Measurements from ENCODE around the gene DTNA.

Gene DTNA

DNA sequence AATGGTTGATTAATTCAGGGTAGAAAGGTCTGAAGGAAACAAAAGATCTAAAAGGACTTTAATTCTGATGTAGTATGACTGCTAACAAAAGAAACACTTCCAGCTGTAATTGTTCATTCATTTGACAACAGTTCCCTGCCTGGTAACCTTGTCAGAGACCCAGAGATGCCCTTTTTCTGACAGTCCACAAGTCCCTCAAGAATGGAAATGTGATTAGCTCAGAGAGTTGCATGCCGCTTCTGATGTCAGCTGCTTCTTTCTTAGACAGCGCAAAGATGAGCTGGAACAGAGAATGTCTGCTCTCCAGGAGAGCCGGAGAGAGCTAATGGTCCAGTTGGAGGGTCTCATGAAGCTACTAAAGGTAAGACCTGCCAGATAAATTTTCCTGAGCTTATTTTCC is 153.6 kb downstream of the DTNA start:
- TF ChIP-seq, protein P1, sequence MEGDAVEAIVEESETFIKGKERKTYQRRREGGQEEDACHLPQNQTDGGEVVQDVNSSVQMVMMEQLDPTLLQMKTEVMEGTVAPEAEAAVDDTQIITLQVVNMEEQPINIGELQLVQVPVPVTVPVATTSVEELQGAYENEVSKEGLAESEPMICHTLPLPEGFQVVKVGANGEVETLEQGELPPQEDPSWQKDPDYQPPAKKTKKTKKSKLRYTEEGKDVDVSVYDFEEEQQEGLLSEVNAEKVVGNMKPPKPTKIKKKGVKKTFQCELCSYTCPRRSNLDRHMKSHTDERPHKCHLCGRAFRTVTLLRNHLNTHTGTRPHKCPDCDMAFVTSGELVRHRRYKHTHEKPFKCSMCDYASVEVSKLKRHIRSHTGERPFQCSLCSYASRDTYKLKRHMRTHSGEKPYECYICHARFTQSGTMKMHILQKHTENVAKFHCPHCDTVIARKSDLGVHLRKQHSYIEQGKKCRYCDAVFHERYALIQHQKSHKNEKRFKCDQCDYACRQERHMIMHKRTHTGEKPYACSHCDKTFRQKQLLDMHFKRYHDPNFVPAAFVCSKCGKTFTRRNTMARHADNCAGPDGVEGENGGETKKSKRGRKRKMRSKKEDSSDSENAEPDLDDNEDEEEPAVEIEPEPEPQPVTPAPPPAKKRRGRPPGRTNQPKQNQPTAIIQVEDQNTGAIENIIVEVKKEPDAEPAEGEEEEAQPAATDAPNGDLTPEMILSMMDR (IDR thresholded peaks at IDR 0.05; ENCODE audit: low read depth, low read length), result no peak
- DNase-seq (ENCODE audit: low read depth in 2 of 2), result no peak
- H3K4me3 ChIP-seq (replicated peaks in 1 of 2; ENCODE audit: low read depth in 2 of 2, low read length in 2 of 2), result no peak overlapping the region

DNA sequence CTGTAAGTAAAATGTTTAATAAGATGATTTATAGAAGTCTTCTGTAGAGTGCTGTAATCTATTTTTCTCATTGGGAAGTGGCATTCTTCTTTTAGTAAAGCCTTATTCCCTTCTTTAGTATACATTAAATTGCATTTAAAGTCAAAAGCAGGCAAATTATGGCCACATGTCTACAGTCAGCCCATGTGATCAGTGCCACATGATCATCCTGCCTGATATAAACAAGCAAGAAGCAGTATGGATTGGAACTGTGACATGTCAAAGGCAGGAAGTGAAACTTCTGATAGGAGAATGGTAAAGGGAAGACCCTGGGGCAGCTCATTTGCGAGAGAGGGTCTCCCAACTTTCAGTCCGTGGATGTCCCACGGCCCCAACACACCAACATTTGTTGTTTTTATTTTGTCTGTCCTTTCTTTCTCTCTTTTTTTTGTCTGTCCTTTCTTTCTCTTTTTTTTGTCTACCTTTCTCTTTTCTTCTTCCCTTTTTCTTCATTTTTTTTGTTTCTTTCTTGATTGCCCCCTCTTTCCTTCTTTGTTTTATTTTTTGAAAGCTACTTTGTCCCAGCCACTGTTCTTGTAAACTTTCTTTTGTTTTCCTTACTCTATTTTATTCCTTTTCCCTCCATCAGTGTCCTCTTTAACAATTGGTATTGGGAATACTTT is 154.9 kb downstream of the DTNA start:
- TF ChIP-seq, protein P1 (IDR thresholded peaks at IDR 0.05; ENCODE audit: low read depth, low read length), result no peak
- DNase-seq (ENCODE audit: low read depth in 2 of 2), result no peak

DNA sequence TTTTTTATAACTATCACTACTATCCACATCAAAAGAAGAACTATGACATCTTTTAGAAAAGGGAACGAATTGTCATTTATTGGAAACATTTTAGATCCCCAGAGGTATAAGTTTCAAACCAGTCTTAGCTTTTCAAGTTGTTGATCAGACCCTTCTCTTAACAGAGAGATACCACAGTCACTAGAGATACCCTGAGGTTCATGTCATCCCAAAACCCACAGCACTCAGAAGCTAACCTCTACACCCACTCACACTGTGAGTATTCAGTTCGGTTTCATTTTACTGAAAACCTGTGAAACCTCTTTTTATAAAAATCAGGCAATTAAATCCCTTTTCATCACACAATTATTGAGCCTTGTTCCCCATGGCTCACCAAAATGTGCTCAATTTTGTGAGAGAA is 156.2 kb downstream of the DTNA start:
- no peak overlapping the region for H3K4me3 ChIP-seq (replicated peaks in 1 of 2; ENCODE audit: low read depth in 2 of 2, low read length in 2 of 2)
- TF ChIP-seq, protein P1 (IDR thresholded peaks at IDR 0.05; ENCODE audit: low read depth, low read length), result no peak
- no peak for DNase-seq (ENCODE audit: low read depth in 2 of 2)

More for the DNA sequence above, 154.9 kb downstream of the DTNA start:
- no peak overlapping the region for H3K4me3 ChIP-seq (replicated peaks in 1 of 2; ENCODE audit: low read depth in 2 of 2, low read length in 2 of 2)

DNA sequence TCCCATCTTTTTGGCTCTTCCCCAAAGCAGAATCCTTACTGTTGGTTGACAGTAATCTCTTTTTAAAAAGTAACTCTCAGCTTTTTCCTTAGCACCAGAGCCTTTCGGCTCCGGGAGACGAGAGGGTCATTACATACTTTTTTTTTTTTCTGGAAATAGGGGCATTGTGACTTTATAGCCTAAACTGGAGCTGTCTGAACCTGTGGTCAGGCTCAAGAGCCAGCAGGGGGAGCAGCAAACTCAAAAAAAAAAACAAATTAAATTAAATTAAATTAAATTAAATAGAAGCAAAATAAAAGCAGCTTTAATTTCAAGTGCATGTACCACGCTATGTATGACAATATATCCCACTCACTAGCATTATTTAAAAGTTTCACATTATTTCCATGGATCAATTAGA is 156.6 kb downstream of the DTNA start:
- H3K4me3 ChIP-seq (replicated peaks in 1 of 2; ENCODE audit: low read depth in 2 of 2, low read length in 2 of 2), result no peak overlapping the region
- TF ChIP-seq, protein P1 (IDR thresholded peaks at IDR 0.05; ENCODE audit: low read depth, low read length), result peak; percentile 61
- peak; percentile 34 to 42 for DNase-seq (ENCODE audit: low read depth in 2 of 2)

DNA sequence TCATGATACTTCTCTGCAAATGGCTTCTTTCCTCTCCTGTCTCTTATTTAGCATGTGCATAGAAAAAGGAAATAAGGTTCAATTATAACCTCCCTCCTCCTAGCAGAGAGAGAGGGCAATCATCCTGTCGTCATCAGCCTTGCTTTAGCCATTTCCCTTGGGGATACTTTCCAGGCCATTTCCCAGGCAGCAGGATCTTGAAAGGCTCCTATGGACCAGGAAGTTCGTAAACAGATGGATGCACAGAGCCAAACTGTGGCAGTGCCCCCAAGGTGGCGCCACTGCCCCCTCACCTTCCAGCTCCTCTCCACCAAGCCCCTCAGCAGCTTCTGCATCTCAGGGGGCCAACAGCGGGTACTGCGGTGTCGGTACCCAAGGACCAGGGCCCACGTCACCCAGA is 157.4 kb downstream of the DTNA start:
- no peak overlapping the region for H3K4me3 ChIP-seq (replicated peaks in 1 of 2; ENCODE audit: low read depth in 2 of 2, low read length in 2 of 2)
- DNase-seq (ENCODE audit: low read depth in 2 of 2), result peak; percentile 37 to 38
- TF ChIP-seq, protein P1 (IDR thresholded peaks at IDR 0.05; ENCODE audit: low read depth, low read length), result peak; percentile 37

DNA sequence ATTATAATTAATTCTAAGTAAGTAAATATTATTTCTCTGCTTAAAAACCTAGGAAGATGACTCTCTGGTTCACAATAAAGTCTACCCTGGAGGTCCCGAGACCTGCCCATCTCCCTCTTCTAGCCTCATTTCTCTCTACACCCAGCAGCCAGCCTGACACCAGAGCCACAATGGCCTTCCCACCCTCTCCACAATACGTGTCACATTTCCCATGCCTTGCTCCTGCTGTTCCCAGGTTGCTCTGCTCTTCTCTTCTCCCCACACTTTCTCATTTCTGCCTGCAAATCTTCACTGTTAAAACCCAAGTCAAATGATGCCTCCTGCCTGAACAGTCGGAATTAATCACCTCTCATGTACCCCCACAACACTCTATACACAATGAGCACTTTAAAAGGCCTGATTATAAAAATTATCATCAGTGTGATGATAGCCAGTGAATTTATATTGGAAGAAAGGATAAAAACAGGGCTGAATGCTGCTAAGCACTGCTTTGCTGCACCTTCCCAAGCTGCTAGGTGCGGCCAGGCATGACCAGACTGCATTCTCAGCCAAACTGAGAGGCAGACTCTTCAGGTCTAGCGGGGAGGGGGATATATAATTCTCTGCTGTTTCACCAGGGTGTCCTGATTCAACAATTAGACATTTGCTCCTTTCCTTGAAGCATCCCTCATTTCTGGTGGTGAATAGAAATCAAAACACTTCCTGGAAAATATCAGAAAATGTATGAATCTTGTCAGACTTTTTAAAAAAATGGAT is 160.6 kb downstream of the DTNA start:
- TF ChIP-seq, protein P1 (IDR thresholded peaks at IDR 0.05; ENCODE audit: low read depth, low read length), result no peak
- DNase-seq (ENCODE audit: low read depth in 2 of 2), result no peak
- H3K4me3 ChIP-seq (replicated peaks in 1 of 2; ENCODE audit: low read depth in 2 of 2, low read length in 2 of 2), result no peak overlapping the region
